Middle frontal gyrus (tissue), 1 donor: ENCODE measurements around the gene LRIT1.

ENCODE experiments used
- DNase-seq: peaks from one replicate; pipeline ENCODE4 v3.0.0-alpha.2; 2015; ENCODE audit warnings: low spot score; ENCODE audit errors: extremely low spot score

The LRIT1 gene

GRCh38 chr10:84214612-84215235 is 26.6 kb downstream of the LRIT1 start:
- no peak for DNase-seq

- no peak for DNase-seq
These were observed 27.2 kb downstream of the LRIT1 start for GRCh38 chr10:84214046-84214572.

GRCh38 chr10:84213076-84213475 is 28.3 kb downstream of the LRIT1 start:
- DNase-seq, result no peak

GRCh38 chr10:84212014-84212413 is 29.3 kb downstream of the LRIT1 start:
- no peak for DNase-seq

GRCh38 chr10:84211566-84211965 is 29.8 kb downstream of the LRIT1 start:
- no peak for DNase-seq

GRCh38 chr10:84208023-84208422 is 33.3 kb downstream of the LRIT1 start:
- DNase-seq, result no peak

- DNase-seq, result no peak
These were observed 35.4 kb downstream of the LRIT1 start for GRCh38 chr10:84205853-84206525.

GRCh38 chr10:84205049-84205852 is 36.1 kb downstream of the LRIT1 start:
- no peak for DNase-seq

- DNase-seq, result no peak
These were observed 36.7 kb downstream of the LRIT1 start for GRCh38 chr10:84204610-84205009.

GRCh38 chr10:84204122-84204521 is 37.2 kb downstream of the LRIT1 start:
- DNase-seq, result no peak

GRCh38 chr10:84202349-84202748 is 39.0 kb downstream of the LRIT1 start:
- no peak for DNase-seq

GRCh38 chr10:84201682-84202081 is 39.7 kb downstream of the LRIT1 start:
- DNase-seq, result no peak

- DNase-seq, result no peak
These were observed 40.1 kb downstream of the LRIT1 start for GRCh38 chr10:84201244-84201606.

- no peak for DNase-seq
These were observed 40.7 kb downstream of the LRIT1 start for GRCh38 chr10:84200537-84201243.

GRCh38 chr10:84198206-84198915 is 43.0 kb downstream of the LRIT1 start:
- DNase-seq, result no peak

- DNase-seq, result no peak
These were observed 43.7 kb downstream of the LRIT1 start for GRCh38 chr10:84197643-84198042.

GRCh38 chr10:84196941-84197340 is 44.4 kb downstream of the LRIT1 start:
- DNase-seq, result no peak

- no peak for DNase-seq
These were observed 45.3 kb downstream of the LRIT1 start for GRCh38 chr10:84196083-84196482.

- DNase-seq, result no peak
These were observed 46.1 kb downstream of the LRIT1 start for GRCh38 chr10:84195044-84195830.

- DNase-seq, result no peak
These were observed 46.8 kb downstream of the LRIT1 start, which contains the start of gene CDHR1 for GRCh38 chr10:84194424-84195043. CDHR1 (plus strand) TSS chr10:84194537; CDS start chr10:84194761, 224 bp downstream.
